ENCODE results near the gene FUBP3.

The FUBP3 gene

GRCh38 chr9:130633336-130634190 lies 54.2 kb downstream of the FUBP3 start:
- in situ Hi-C loops (cut with MboI; ENCODE audit: low sequenced_read_pairs), result no loop called here

DNA sequence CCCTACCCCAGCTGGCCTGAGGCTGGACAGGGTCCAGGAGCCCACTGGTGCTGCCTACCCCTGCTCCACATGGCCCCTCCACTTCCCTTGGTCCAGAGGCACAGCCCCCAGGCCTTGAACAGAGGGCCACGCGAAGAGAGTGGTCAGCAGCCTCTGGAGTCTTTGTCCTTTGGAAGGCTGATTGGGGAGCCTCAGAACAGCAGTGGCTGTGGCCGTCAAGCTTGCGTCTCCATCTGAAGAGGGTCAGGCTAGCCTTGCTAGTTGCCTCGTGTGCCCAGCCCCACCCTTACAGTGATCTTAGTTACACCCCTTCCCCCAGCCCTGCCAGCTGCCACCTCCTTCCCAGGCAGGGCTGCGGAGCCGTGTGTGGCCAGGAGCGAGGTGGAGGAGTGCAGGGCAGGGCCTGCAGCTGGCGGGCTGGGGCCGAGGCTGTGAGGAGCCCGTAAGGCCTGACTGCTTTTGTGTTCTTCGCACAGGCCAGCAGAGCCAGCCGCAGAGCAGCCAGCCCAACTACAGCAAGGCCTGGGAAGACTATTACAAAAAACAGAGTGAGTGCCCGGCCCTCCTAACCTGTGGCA lies 54.9 kb downstream of the FUBP3 start:
- in situ Hi-C loops (cut with MboI; ENCODE audit: low sequenced_read_pairs), result no loop called here

- in situ Hi-C loops (cut with MboI; ENCODE audit: low sequenced_read_pairs), result no loop called here
Observed at GRCh38 chr9:130634801-130635200, 55.4 kb downstream of the FUBP3 start.

GRCh38 chr9:130635306-130635705 lies 55.9 kb downstream of the FUBP3 start:
- in situ Hi-C loops (cut with MboI; ENCODE audit: low sequenced_read_pairs), result no loop called here

GRCh38 chr9:130635721-130636647 lies 56.6 kb downstream of the FUBP3 start:
- in situ Hi-C loops (cut with MboI; ENCODE audit: low sequenced_read_pairs), result no loop called here

DNA sequence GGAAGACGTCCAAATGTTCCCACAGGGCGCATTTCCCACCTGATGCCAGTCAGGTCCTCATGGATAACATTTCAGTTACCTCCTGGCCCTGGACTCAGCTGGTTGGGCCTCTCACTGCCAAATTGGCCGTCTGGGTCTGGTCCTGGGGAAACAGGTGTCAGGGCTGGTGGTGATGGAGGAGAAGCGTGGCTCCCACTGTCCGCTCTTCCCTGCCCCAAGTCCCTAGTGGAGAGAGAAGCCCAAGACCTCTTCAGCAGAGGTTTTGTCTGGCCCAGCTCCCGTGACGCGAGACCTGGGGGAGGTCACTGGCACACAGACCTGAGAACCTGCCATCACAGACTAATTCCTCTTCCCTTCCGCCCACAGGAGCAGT lies 57.3 kb downstream of the FUBP3 start:
- in situ Hi-C loops (cut with MboI; ENCODE audit: low sequenced_read_pairs), result no loop called here

DNA sequence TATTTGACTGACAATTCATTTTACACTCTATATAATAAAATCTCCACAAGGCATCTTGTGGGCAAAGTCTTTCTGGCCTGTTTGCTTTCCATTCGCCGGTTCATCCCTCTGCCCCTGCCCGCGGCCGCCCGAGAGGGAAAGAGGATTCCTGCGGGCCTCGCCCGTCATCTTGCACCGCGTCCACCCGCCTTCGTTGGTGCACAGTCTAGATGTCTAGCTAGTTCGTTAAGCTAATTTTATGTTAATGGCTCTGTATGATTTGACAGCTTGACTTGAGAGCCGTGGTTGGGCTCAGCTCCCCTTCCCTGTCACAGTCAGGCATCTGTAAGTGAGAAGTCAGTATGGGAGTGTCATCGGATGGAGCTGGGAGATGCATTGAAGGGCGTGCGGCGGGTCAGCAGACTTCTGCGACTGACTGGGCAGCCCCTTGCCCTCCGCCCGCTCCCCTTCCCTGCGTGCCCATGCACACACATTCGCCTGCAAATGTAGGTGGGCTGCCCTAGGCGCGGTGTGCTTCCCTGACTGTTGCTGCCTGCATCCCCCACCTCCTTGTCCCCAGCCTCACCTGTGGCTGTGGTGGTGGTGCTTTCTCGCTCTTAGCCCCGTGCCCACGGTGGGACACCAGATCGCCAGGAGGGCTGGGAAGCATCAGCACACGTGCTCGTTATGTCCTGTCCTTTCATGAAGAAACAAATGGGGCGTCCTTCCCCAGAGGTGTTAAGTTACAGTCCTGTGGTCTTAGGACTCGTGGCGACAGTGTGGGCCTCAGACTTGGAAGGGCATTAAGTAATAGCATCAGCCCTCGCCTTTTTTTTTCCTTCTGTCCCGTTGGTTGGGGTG lies 59.1 kb downstream of the FUBP3 start:
- in situ Hi-C loops (cut with MboI; ENCODE audit: low sequenced_read_pairs), result no loop called here

- in situ Hi-C loops (cut with MboI; ENCODE audit: low sequenced_read_pairs), result no loop called here
Observed at GRCh38 chr9:130639124-130639765, 59.9 kb downstream of the FUBP3 start.

- in situ Hi-C loops (cut with MboI; ENCODE audit: low sequenced_read_pairs), result no loop called here
Observed at GRCh38 chr9:130639866-130640555, 60.6 kb downstream of the FUBP3 start.

GRCh38 chr9:130640681-130641080 lies 61.3 kb downstream of the FUBP3 start:
- in situ Hi-C loops (cut with MboI; ENCODE audit: low sequenced_read_pairs), result no loop called here

DNA sequence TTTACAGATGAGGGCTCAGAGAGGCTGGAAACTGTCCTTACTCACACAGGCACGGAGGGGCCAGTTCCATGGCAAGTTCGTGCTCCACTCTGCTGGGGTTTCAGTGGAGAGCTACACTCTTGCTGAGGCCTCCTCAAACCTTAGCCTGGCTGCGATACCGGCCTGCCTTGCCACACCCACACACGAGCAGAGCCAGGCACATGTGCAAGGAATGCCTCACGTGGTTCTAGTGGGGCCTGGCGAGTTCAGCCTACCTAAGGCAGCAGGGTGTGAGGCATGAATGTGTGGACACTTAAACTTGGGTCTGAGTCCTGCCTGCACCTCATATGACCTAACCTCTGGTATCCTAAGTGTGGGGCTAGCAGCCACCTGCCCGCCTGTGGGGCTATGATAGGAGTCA lies 63.5 kb downstream of the FUBP3 start:
- in situ Hi-C loops (cut with MboI; ENCODE audit: low sequenced_read_pairs), result no loop called here

- in situ Hi-C loops (cut with MboI; ENCODE audit: low sequenced_read_pairs), result no loop called here
Observed at GRCh38 chr9:130651221-130651620, 71.8 kb downstream of the FUBP3 start.

DNA sequence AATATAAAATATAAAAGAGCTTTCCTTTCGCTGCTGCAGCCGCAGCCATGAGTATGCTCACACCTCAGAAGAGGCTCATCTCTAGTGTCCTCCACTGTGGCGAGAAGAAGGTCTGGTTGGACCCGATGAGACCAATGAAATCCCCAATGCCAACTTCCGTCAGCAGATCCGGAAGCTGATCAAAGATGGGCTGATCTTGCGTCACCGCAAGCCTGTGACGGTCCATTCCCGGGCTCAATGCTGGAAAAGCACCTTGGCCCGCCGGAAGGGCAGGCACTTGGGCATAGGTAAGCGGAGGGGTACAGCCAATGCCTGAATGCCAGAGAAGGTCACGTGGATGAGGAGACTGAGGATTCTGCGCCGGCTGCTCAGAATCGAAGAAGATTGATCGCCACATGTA lies 72.4 kb downstream of the FUBP3 start:
- in situ Hi-C loops (cut with MboI; ENCODE audit: low sequenced_read_pairs), result no loop called here

GRCh38 chr9:130654879-130655278 lies 75.5 kb downstream of the FUBP3 start:
- in situ Hi-C loops (cut with MboI; ENCODE audit: low sequenced_read_pairs), result no loop called here

GRCh38 chr9:130658893-130659698 lies 79.7 kb downstream of the FUBP3 start:
- in situ Hi-C loops (cut with MboI; ENCODE audit: low sequenced_read_pairs), result no loop called here

- in situ Hi-C loops (cut with MboI; ENCODE audit: low sequenced_read_pairs), result no loop called here
Observed at GRCh38 chr9:130659699-130660248, 80.4 kb downstream of the FUBP3 start.

- in situ Hi-C loops (cut with MboI; ENCODE audit: low sequenced_read_pairs), result no loop called here
Observed at GRCh38 chr9:130660326-130660682, 80.9 kb downstream of the FUBP3 start.

DNA sequence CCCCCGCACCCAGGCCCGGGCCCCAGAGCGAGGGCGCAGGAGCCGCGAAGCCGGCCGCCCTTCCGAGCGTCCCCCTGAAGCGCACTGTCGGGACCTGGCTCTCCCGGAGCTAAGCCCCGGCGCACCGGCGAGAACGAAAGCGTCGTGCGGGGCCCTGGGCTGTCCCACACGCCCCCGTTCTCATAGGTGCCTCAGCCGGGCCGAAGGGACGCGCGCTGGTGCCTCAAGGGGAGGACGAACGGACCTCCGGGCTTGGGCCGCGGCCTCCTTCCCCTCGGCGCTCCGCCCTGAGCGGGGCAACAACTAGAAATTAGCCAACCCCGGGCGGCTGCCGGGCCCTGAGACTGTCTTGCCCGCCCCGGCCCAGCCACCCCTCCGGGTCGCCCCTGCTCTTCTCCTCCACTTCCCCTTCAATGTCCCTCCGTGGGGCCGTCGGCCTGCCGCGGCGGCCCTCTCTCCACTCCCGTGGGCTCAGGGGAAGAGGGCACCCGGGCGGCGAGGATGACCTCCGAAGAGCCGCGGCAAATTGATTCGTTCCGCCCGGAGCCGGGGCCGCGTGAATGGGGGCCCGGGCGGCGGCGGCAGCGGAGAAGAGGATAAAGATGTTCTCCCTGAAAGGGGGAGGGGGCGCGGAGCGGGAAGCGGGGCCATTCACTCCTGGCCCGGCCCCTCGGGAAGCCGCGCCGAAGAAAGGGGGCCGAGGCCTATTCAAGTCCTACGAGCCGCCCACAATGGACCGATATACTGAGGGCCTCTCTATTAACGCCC lies 81.5 kb downstream of the FUBP3 start:
- in situ Hi-C loops (cut with MboI; ENCODE audit: low sequenced_read_pairs), result no loop called here

Measured in HL-60/S4 treated with retinoic acid at 250 ng/mL for 4 days and 3 days (cell line).